Fibroblast of skin of left quadriceps (primary cell): Measurements from ENCODE around the gene ALPK1.
"Not testable (repeated sequence)": the region's sequence is repeated elsewhere in the genome, so short reads cannot be mapped to it uniquely, and the experiment has no call there.

Source experiments
- DNase-seq, 2 experiments: peaks; one replicate each; pipeline ENCODE4 v3.0.0-alpha.2; 2013; ENCODE audit warnings: low read depth in 2 of 2

The ALPK1 gene

DNA sequence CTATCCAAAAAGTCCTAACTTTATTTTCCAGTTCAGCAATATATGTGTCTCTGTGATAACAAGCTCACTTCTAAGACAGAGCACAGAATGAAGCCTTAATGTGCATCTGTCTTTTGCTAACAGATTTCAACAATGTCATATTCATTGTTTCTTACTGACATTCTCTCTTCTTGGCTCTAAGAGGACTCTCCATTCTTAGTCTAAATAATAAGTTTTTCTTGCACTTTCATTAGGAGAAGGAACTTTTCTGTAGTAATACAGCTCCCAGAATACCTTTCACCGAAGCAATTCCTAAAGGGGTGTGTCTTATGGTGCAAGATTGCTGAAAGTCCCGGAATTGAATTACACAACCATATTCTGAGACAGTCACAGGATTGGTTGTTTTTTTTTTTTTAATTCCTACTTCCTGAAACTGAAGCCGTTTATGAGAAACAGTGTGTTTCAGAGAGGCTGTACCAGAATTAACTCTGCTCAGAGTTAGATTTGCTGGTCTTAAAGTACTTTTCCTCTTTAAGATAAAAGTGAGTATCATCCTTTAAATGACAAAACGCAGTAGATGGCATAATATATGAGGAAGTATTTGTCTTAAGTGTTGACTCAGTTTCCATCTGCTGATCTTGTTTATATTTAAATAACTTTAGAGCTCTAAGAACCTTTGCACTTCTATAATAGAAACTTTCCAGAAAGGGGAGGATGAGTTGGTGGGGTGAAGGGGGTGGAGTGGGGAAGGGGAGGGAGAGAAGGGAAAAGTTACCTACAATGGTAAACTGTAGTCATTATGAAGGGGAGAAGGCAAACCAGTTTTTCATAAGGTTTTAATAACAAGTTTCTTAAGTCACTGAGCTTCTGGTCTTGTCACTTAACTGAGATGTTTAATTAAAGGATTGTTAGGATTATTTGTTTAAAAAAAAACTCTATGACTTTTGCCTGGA, at the start of gene ALPK1:
Gene ALPK1, plus strand, starts transcription at position 421 of the 932 bp plus-strand sequence.
- peak; percentile 84 to 85 for DNase-seq

DNA sequence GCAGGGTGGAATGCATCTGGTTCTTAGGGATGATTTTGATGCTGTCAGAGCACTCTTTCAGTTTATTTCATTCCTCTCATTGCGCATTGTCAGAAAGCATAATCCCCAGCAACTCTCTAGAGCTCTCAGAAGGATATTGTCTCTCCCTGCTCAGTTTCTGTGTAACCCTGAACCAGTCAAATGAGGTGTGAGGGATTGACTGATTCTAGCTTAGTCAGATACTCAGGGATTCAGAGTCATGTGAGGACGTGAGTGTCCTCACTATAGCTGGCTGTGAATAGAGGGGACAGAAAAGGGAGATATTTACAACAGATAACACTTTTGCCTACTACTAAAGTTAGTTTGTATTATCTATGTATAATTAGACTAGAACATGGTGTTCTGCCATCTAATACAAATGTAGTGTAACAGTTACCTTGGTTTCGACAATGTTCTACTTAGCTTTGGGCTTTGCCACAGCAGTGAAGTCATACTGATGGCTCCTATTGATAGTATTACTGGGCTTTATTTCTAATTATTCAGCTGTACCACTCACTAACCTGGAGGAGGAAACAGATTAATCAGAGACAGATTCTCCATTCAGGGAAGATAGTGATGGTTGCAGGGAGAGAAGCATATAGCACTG, 46.0 kb upstream of the ALPK1 start:
- no peak for DNase-seq

GRCh38 chr4:112252234-112252633, 44.9 kb upstream of the ALPK1 start:
- DNase-seq = no peak

DNA sequence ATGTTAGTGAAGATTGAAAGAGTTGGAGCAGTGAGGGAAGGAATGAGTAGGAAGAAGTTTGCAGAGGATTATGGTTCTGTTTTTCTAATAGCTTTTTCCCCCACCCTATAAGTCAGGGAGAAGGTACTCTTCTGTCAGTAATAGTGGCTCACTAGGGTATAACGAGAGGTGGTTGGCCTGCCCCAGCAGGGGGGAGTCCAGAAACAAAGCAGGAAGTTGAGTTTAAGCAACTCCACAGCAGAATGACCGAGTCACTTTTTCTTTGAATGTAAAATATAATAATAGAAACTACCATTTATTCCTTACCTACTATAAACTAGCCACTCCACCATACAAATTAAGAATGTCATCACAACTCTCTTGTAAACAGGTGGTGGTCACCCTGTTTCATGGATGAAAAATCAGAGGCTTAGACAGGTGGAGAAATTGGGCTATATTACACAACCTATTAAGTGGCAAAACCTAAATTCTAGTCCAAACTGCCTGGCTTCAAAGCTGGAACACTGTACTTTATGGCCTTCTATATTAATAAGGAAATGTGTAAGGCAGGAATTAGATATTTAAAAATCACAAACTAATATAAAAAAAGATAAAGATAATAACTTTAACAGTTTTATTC, 43.7 kb upstream of the ALPK1 start:
- DNase-seq = no peak

GRCh38 chr4:112257098-112257497, 40.1 kb upstream of the ALPK1 start:
- no peak for DNase-seq

DNA sequence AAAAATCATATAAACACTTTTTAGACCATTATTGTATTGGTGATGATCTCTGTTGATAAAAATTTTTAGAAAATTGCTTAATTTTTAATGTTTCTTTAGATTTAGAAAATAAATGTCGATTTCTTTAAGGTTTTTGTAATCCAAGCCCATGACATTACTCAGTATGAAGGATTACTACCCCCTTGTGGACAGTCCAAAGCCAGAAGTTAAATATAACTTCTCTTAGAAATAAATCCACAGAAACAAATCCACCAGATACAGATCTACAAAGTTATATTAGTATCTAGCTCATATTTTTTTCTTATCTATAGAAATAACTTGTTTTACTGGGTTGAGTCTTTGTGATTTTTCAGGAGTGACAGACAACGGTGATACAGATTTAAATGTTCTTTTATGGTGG, 30.3 kb upstream of the ALPK1 start:
- DNase-seq = no peak

DNA sequence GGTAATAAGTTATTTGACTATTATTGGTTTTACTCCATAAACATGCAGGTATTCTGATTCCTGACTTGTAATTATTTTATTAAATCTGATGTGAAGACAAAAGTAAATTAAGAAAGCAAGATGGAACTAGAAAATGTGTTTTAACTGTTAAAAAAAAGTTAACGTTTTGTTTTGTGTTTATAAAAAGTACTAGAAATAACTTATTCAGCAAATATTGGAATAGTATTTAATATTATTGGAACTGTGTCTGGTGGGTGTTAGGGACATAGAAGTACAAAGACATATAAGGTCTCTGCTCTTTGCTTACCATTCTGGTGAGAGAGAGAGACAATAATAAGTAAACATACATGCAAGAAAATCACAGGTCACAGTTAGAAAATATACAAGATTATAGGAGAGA, 27.1 kb upstream of the ALPK1 start:
- no peak for DNase-seq

DNA sequence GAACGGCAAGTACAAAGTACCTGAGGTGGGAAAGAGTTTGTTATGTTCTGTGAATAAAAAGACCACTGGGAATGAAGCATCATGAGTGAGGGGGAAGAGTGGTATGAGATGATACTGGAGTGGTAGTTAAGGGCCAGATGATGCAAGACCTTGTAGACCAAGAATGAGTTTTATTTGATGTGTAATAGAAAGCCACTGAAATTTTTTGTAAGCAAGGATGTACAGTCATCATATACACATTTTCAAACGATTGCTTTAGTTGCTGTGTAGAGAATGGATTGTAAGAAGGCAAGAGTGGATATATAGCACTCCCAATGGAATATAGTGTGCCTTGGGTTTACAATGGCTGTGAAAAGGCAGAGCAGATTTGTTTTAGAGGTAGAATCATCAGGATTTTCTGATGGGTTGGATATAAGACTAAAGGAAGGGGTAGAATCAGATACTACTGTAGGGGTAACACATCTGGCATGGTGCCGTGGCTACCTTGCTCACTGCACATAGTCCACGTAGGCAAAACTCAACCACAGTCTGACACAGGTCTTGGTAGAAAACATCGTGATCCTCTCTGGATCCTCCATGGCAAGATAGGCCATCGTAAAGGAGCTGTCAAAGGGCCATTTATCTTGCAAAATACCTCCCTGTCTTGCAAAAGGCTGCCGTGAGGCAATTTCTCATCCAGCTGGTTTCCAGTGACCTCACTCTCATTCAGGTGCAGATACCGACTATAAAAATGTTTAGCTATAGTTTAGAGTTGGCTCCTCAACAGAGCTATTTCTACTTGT, 26.3 kb upstream of the ALPK1 start:
- DNase-seq = peak; percentile 72 to 75

- no peak for DNase-seq
Measured at GRCh38 chr4:112272292-112272691, 24.9 kb upstream of the ALPK1 start.

DNA sequence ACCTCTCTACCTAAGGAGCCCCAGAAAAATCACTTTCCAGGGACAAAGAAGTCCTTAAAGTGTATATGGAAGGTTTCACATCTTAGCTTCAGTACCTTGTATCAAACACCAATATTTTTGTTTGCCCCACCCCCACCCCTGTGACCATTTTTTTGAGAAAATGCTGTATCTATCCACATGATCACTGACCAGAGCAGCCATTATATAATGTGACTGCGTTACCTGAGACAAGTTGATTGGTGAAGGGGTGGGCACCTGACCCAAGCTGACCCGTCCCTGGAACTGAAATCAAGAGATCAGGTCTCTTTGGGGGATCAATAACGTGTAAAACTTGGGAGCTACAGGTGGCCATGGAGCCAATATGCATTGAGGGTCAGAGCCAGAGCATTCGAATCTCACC, 22.2 kb upstream of the ALPK1 start:
- DNase-seq = no peak

DNA sequence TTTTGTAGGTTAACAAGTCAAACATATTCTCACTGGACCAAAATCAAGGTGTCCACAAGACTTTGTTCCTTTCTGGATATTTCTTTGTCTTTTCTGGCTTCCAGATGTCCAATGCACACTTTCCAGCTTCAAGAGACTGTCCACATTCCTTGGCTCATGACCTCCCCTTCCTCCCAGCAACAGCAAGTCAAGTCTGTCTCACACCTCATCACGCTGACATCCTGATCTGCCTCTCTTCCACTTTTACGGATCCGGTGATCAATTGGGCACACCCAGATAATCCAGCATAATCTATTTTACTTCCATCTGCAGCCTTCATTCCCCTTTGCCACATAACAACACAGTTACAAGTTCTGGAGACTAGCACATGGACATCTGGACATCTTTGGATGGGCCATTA, 21.1 kb upstream of the ALPK1 start:
- no peak for DNase-seq

GRCh38 chr4:112277220-112277619, 19.9 kb upstream of the ALPK1 start:
- no peak for DNase-seq

DNA sequence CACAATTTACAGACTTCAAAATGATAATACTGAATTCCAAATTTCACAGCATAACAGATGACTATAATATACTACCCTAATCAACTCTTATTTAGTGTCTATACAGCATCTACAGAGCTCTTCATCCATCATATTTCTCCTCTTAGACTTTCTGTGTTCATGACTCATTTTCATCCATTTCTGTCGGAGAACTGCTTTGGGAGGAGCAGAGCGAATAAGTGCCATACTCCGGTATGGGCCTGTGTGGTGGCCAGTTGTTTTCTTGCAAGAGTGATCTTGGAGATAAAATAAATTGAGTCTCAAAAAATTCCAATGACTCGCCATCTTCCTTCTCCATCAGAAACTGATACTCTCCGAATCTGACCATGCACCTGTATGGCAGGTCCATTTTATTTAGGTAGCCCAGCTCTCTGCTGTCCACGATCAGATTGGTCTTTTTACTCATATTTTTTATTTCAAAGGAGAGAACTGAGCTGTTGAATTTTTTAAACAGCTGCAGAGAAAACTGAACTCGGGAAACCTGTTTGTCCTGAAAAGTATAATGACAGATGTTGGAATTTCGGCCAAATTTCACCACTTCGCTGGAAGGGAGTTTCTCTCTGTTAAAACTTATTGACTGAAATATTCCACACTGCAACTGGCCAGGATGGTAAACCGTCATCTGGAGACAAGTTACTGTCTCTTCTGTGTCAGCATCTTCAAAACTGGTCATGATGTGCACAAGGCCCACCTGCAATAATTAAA, 19.3 kb upstream of the ALPK1 start:
- no peak for DNase-seq

DNA sequence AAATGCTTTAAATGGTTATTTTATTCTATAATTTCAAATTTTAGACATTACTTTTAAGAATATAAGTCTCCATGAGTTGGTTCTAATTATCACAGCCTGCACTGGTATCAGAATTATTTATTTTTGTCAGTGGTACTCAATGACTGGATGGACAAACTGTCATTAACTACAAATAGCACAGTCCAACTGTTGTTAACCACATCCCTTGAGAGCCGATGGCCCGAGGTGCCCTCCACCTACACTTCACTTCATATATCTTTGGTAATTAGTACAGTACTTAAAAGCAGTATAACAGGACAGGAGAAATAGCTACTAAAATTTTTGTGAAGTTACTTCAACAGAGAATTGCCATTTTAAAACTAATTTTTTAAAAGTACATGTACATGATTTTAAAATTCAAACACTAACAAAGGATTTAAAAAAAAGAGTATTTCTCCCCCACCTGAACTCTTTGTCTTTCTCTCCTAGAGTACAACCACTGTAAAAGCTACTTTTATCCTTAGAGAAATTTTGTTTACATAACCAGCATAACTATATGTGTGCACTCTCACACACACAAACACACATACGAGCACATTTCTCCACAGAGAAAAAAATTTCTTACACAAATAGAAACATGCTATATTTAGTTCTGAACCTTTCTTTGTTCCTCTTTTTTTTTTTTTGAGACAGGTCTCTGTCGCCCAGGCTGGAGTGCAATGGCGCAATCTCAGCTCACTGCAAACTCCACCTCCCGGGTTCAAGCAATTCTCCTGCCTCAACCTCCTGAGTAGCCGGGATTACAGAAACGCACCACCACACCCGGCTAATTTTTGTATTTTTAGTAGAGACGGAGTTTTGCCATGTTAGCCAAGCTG, 17.9 kb upstream of the ALPK1 start:
- no peak for DNase-seq

- DNase-seq = no peak
Measured at GRCh38 chr4:112279882-112280315, 17.3 kb upstream of the ALPK1 start.

DNA sequence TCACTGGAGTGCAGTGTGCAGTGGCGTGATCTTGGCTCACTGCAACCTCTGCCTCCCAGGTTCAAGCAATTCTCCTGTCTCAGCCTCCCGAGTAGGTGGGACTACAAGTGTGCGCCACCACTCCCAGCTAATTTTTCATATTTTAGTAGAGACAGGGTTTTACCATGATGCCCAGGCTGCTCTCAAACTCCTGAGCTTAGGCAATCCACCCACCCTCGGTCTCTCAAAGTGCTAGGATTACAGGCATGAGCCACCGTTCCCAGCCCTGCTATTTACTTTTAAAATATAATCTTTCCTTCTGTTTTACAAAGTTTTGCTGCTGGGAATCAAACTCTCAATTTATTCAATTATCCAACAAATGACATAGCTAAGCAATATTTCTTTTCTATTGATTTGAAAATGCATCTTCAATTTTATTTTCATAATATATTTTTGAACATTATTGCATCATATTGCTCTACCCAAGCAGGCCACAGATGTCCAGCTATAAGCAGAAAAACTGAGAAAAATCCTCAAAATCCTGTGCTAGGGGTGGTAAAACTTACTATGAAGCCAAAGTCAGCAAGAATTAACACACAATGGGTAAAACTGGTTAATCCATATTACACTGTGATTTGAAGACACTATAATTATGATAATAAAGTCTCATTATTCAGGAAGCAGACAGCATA, 16.6 kb upstream of the ALPK1 start:
- DNase-seq = no peak

GRCh38 chr4:112281895-112282398, 15.2 kb upstream of the ALPK1 start:
- not testable (repeated sequence) for DNase-seq

GRCh38 chr4:112282860-112283667, 14.1 kb upstream of the ALPK1 start:
- DNase-seq = no peak

- DNase-seq = no peak
Measured at GRCh38 chr4:112284166-112284565, 13.0 kb upstream of the ALPK1 start.
